ENCODE measurements around the gene UBE2S. TPM values are rescaled to one million over a fixed set of nuclear protein-coding genes. Genes with fewer than 3 reads are reported as not detected.

UBE2S gene
- total RNA-seq, 1 donor from 2014 or later, result 383 TPM

DNA sequence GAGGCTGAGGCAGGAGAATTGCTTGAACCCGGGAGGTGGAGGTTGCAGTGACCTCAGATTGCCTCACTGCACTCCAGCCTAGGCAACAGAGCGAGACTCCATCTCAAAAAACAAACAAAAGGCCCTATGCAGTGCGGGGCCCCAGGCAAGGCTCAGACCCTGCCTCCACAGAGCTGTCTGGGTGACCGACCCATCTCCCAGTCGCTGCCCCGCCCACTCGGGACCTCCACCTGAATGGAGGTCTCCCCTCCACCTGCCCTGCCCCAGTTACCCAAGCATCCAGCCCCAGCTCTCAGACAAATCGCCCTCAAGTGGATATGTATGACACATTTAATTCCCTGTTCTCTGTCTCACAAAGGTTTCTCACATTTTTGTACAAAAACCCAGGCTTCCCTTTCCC lies 42.3 kb downstream of the UBE2S start:
- DNase-seq (ENCODE audit: low read depth), result no peak
- TF ChIP-seq, protein P1, sequence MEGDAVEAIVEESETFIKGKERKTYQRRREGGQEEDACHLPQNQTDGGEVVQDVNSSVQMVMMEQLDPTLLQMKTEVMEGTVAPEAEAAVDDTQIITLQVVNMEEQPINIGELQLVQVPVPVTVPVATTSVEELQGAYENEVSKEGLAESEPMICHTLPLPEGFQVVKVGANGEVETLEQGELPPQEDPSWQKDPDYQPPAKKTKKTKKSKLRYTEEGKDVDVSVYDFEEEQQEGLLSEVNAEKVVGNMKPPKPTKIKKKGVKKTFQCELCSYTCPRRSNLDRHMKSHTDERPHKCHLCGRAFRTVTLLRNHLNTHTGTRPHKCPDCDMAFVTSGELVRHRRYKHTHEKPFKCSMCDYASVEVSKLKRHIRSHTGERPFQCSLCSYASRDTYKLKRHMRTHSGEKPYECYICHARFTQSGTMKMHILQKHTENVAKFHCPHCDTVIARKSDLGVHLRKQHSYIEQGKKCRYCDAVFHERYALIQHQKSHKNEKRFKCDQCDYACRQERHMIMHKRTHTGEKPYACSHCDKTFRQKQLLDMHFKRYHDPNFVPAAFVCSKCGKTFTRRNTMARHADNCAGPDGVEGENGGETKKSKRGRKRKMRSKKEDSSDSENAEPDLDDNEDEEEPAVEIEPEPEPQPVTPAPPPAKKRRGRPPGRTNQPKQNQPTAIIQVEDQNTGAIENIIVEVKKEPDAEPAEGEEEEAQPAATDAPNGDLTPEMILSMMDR (conservative IDR thresholded peaks at IDR 0.05; ENCODE audit: low read depth, low read length), result no peak
- H3K4me3 ChIP-seq (ENCODE audit: low read depth, low read length), result no peak overlapping the region

DNA sequence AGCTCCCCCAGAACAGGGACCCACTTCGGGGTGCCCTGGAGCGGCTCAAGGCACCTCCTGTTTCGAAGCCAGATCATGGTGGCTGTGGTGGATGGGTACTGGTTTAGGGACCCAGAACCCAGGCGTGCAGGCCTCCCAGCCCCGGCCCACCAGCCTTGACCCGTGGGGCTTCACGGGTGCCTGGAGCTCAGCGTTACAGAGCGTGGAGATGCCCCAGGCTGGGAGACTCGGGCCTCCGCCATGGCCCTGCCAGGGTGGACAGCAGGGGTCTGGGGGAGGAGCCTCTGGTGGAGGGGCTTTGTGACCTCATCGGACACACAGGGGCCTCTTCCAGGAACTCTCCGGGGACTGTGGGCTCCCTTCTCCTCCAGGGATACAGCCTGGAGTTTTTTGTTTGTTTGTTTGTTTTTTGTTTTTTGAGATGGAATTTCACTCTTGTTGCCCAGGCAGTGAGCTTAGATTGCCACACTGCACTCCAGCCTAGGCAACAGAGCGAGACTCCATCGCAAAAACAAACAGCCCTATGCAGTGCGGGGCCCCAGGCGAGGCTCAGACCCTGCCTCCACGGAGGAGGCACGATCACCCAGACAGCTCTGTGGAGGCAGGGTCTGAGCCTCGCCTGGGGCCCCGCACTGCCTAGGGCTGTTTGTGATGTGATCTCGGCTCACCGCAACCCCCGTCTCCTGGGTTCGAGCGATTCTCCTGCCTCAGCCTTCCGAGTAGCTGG lies 44.4 kb downstream of the UBE2S start, which contains the start of gene GARIN5B:
TSS of gene GARIN5B (minus strand) at position 271 of the 727 bp plus-strand sequence. CDS start at position 77, 194 bp downstream.
- DNase-seq (ENCODE audit: low read depth), result no peak
- TF ChIP-seq, protein P1 (conservative IDR thresholded peaks at IDR 0.05; ENCODE audit: low read depth, low read length), result no peak
- no peak within 1 kb of the TSS for H3K4me3 ChIP-seq (ENCODE audit: low read depth, low read length)

DNA sequence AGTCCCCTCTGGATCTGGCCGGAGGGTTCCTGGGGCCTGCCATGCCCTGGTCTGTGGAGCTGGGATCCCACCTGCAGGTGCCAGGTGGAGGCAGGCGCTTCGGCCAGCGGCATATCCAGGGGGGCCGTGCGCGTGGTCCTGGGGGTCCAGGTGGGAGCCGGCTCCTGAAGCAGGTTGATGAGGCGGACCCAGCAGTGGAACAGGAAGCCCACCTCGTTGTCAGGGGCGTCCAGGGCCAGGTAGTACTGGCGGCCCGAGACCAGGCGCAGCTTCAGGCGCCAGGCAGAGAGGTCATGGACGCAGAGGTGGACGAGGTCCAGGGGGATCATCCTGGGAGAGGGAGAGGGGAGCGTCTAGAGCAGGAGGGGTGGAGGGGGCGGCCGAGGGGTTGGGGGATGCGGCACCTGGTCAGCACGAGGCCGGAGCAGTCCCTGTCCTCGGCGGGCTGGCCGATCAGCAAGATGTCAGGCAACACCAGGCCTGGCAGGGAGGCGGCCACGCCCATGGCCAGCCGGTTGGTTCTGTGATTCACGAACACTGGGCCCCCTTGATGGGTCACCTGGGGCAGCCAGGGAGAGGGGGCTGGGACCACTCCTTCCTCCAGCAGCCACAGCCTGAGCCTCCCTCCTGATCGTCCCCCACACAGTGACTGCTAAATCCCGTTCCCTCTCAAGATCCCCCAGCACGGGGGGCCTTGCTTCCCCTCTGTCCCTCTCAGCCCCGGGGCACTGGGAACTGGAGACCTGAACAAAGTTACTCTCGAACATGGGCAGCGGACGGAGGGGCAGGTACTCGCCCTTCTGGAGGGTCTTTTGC lies 45.2 kb downstream of the UBE2S start:
- DNase-seq (ENCODE audit: low read depth), result no peak

DNA sequence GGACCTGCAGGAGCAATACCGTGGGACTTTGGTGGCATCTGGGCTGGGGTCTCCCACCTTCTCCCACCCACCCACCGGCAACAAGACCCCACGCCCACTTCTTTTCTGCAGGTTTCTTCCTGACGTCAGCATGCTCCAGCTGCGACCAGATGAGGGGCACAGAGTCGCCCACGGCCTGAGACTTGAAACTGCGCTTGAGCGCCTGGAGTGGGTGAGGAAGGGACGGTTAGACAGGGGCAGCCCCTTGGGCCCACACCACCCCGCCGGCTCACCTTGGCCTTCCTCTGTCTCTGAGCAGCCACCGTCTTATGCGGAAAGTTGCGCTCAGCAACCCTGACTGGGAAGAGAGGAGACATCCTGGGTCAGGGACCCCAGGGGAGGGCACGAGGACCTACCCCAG lies 46.7 kb downstream of the UBE2S start:
- H3K4me3 ChIP-seq (ENCODE audit: low read depth, low read length), result no peak overlapping the region
- TF ChIP-seq, protein P1 (conservative IDR thresholded peaks at IDR 0.05; ENCODE audit: low read depth, low read length), result no peak
- DNase-seq (ENCODE audit: low read depth), result no peak

More for the DNA sequence above, 45.2 kb downstream of the UBE2S start:
- H3K4me3 ChIP-seq (ENCODE audit: low read depth, low read length), result no peak overlapping the region
- TF ChIP-seq, protein P1 (conservative IDR thresholded peaks at IDR 0.05; ENCODE audit: low read depth, low read length), result no peak

DNA sequence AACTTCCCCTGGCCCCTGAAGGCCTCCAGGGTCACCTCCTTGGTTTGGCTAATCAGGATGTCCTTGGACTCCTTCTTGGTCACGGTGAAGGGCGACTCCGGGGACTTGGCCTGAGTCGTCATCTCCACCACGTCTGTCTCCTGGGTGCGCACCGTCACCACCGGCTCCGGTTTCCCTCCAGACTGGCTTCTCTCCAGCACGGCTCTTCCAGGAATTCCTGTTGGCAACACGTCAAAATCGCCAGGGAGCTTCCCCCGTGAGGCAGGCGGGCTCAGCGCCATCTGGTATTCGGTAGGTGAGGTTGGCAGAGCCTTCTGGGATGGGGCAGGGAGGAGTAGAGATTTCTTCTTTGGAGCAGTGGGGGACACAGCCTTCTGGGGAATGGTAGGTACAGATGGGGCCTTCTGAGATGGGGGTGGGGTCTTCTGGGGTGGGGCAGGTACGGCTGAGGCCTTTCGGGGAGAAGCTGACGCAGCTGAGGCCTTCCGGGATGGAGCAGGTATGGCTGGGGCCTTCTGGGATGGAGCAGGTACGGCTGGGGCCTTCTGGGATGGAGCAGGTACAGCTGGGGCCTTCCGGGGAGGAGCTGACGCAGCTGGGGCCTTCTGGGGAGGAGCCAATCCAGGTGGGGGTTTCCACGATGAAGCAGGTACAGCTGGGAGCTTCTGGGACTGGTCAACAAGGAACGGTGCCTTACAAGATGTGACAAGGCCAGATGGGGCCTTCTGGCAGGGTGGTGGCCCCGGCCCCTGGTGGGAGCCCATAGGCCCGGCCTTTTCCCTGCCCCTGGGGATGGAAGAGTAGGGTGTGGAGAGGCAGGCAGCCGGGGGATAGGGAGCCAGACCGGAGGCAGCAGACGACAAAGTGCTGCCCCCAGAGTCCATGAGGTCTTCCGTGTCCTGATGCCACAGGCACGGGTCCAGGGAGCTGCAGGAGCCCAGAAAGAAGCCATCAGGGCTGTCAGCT lies 48.4 kb downstream of the UBE2S start:
- TF ChIP-seq, protein P1 (conservative IDR thresholded peaks at IDR 0.05; ENCODE audit: low read depth, low read length), result no peak
- H3K4me3 ChIP-seq (ENCODE audit: low read depth, low read length), result no peak overlapping the region
- no peak for DNase-seq (ENCODE audit: low read depth)

DNA sequence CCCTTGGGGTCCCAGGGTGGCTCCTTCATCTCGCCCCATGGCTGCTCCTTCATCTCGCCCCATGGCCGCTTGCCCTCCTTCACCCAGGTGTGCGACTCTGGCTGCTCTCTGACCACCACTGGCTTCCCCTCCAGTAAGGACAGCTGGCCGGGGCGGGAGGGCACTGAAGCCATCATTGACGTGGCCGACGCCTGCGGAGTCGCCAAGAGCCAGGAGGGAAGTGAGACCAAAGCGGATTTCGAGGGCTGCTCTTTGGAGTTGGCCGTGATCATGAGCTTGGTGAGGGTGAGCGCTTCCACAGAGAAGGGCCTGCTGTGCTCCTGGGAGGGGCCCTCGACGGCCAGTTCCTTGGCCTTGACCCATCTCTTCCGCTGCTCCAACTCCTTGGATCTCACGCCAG lies 49.1 kb downstream of the UBE2S start:
- TF ChIP-seq, protein P1 (conservative IDR thresholded peaks at IDR 0.05; ENCODE audit: low read depth, low read length), result no peak
- no peak overlapping the region for H3K4me3 ChIP-seq (ENCODE audit: low read depth, low read length)
- DNase-seq (ENCODE audit: low read depth), result no peak

All from epithelial cell of proximal tubule (primary cell).